Right forelimb (tissue), 1 donor: ENCODE measurements around the gene TSPAN4.

Source experiments
- DNase-seq: peaks from one replicate; pipeline ENCODE4 v3.0.0-alpha.2; 2018

Gene TSPAN4

GRCh38 chr11:842370-843002 lies at the start of gene TSPAN4, which contains the start of gene POLR2L:
TSPAN4 (plus strand) TSS chr11:842852; CDS start chr11:850305, 7,453 bp downstream.
POLR2L (minus strand) TSS chr11:842529; CDS start chr11:842508, 21 bp downstream.
- peak; percentile 93 for DNase-seq

- DNase-seq = no peak
These were observed 49.8 kb upstream of the TSPAN4 start for GRCh38 chr11:792873-793272.

GRCh38 chr11:793556-793955 lies 49.1 kb upstream of the TSPAN4 start:
- no peak for DNase-seq

GRCh38 chr11:794013-794765 lies 48.5 kb upstream of the TSPAN4 start:
- no peak for DNase-seq

DNA sequence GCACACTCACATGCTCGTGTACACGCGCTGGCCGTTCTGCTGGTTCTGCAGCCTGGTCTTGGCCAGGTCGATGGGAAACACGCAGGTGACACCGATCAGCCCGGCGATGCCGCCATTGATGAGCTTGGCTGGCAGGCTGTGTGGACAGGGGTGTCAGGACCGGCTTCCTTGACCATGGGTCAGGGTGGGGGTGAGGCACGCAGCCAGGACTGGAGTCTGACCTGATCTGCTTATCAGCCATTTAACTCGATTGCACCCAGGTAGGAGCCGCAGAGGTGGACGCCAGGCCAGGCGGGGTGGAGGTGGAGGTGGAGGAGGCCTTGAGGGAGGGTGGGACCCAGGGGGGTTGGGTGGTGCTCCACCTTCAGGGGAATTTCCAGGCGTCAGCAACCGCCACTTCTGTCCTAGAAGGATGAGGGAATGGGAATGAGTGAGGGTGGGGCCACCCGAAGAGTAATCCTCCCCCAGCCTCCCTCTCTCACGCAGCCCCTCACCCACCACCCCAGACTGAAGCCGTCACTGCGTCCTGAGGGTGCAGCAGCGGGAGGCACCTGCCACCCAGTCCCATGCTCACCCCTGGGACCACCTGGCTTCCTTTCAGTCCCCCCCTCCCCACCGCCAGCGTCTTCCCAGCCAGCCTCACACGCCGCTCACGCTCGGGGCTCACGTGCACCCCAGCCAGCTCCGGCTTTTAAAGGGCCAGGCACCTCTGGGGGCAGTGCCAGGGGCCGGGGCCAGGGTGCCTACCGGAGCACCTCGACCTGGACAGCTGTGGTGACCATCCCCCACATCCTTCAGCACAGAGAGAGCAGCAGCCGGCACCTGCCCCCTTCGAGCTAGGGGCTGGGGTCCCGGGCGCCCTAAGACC lies 47.7 kb upstream of the TSPAN4 start:
- DNase-seq = no peak

GRCh38 chr11:795634-796564 lies 46.8 kb upstream of the TSPAN4 start:
- peak; percentile 89 for DNase-seq

DNA sequence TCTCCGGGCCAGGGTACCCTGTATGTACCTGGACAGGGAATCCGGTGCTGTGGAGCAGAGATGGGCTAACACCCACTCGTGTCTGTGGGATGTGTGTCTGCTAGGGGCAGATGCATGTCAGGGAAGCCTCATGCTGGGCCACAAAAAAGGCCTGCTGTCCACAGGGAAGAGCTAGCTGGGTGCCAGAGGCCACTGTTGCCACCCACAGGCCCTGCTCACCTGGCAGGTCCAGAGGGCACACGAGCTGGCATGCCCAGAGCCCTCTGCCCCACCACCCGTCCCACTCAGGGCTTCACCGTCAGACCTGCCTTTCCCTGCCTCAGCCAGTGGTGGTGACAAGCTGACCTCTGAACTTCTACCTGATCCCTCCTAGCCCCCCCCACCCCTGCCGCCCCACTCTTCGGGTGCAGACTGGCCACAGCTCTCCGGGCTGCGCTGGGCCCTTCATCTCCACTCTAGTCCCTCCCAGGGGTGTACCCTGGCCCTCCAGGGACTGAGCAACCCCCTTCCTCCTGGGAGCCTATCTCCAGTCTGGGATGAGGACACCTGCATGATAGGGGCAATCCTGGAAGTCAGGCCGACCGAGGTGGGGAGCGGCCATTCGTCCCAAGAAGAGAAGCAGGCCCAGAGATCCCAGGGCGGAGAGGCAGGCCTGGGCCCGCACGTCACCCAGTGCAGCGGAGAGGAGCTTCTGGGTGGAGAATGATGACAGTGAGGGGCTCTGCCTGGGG lies 45.9 kb upstream of the TSPAN4 start:
- no peak for DNase-seq

- peak; percentile 91 for DNase-seq
These were observed 45.2 kb upstream of the TSPAN4 start for GRCh38 chr11:797296-798092.

DNA sequence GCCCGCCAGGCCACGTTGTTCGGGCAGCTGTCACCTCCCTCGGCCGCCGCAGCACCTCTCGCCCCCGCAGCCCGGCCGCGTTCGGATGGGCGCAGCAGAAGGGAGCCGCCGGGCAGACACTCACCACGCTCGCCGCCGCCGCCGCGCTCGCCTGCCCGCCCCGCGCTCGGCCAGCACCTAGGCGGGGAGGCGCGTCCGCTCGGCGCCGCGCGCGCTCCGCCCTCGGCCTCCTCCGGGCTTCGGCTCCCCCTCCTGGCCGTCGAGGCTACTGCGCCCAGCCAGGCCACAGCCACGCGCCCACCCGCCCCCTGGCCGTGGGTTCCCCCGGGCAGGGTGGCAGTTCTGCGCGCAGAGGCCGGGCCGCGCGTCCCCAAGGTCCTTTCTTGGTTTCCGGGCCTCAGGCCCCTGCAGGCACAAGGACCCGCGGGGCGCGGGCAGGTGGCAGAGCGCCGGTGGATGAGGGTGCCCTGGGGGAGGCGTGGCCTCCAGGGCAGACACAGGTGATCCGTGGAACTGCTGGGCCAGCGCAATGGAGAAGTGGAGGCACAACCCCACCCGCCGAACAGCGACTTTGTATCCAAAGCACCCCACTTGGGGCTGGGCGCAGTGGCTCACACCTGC lies 44.4 kb upstream of the TSPAN4 start, which contains the start of gene SLC25A22:
Gene SLC25A22, minus strand, starts transcription at position 189 of the 621 bp plus-strand sequence. CDS start 3,275 bp downstream, outside the sequence.
- peak; percentile 90 for DNase-seq

- no peak for DNase-seq
These were observed 42.9 kb upstream of the TSPAN4 start for GRCh38 chr11:799641-800316.

DNA sequence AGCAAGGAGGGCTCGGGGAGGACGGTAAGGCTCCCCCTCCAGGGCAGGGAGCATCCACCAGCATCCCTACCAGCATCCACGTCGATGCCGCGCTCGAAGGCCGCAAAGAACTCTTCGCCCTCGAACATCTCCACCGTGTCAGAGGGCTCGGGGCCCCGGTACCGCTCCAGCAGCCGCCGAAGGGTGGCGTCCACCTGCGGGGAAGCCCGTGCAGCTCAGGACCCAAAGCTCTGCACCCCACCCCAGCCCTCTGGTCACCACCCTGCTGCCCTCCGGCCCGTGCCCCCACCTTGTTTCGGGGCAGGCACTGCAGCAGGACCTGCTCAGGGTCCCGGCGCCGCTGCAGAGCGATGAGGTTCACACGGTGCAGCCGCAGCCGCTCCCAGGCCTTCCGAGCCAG lies 42.2 kb upstream of the TSPAN4 start:
- DNase-seq = no peak

GRCh38 chr11:801097-801780 lies 41.4 kb upstream of the TSPAN4 start:
- no peak for DNase-seq

DNA sequence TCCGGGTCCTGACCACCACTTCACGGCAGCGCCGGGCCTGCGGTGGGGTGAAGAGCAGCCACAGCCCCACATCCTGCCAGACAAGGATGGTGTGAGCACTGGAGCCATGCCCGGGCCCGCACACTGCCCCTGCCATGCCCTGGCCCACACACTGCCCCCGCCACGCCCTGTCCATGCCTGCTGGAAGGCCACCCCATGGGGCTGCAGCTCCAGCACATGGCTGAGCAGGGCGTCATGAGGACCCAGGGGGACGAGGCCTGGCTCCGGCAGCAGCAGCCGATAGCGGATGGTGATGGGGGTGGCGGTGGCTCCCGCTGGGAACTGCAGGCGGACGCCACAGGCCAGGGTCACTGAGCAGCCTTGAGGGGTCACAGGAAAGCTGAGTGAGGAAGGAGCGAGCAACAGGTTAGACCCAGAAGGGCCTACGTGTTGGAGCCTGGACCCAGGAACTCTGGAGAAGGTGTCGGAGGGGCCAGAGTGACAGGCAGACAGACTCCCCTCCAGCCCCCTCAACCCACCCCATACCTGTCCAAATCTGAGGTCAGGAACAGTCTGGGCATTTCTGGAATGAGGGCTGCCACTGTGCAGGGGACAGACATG lies 40.5 kb upstream of the TSPAN4 start:
- DNase-seq = no peak

GRCh38 chr11:802693-803466 lies 39.8 kb upstream of the TSPAN4 start:
- no peak for DNase-seq

DNA sequence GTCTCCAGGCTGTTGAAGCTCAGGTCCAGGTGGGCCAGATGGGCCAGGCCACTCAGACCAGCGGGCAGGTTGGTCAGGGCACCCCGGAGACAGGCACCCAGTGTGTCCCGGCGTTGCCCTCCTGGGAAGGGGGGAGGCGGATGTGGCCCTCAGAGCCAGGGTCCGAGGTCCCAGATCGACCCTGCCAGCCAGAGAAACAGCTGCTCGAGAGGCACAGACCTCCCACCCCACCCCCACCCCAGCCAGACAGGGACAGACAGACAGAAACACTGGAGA lies 39.2 kb upstream of the TSPAN4 start:
- DNase-seq = no peak

DNA sequence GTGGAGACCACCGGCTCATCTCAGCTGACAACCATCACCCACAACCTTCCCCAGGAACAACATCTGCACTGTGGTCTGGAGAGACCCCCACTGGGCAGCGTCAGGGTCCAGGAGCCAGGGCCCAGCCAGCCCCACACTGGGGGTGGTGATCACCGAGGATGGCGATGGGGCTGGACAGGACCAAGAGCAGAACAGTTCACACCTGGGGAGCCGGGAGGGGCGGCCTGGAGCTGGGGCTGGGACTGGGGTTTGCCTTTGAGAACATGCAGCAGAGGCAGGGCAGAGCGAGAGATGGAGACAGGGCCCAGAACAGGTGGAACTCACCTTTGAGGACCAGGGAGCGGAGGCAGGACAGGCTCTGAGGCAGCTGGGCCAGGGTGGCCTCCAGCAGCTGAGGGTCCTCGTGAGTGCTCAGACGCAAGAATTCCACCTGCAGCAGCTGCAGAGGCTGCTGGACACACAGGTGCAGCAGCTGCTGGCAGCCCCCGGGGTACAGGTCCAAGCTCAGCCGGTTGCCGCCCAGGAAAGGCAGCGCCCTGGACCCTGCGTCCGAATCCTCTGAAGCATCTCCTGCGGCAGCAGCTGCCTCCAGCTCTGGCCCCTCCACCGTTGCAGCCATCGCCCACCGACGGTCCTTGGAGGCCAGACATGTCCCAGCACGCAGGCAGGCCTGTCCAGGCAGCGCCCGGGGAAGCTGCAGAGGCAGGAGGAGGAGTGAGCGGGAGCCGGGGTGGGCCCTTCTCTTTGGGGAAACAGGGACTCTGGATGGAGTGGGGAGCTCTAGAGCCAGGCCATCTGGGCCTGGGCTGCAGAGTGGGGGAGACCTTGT lies 38.7 kb upstream of the TSPAN4 start:
- no peak for DNase-seq

DNA sequence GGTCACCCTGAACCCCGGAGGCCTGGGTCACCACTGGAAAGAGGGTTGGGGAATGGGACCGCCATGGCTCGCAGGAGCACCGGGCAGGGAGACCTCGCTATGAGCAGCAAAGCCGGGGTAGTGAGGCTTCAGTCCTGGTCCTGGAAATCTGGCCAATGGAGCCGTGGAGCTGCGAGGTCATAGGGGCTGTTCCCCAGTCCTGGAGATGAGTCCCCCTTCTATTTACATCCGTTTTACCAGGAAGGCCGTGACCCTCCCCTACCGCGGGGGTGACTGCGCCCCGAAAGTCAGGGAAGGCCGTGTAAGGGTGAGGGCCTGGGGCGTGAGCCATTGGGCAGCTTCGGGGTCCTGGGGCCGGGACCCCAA lies 38.1 kb upstream of the TSPAN4 start:
- no peak for DNase-seq
